GM21390 (cell line): ENCODE results near the gene ZKSCAN3.
"Not testable (repeated sequence)": the region's sequence is repeated elsewhere in the genome, so short reads cannot be mapped to it uniquely, and the experiment has no call there.

Source experiments
- ATAC-seq: cut with Tn5 transposase; IDR thresholded peaks from one replicate; pipeline ENCODE4 v1.9.1; 2021; ENCODE audit not compliant: unreplicated experiment

The ZKSCAN3 gene

GRCh38 chr6:28340310-28341095, 9.2 kb upstream of the ZKSCAN3 start:
- no peak for ATAC-seq

GRCh38 chr6:28343898-28344677, 5.7 kb upstream of the ZKSCAN3 start:
- ATAC-seq: no peak

GRCh38 chr6:28345201-28345600, 4.5 kb upstream of the ZKSCAN3 start:
- no peak for ATAC-seq

- ATAC-seq: no peak
These were observed 2.6 kb upstream of the ZKSCAN3 start for GRCh38 chr6:28347119-28347518.

GRCh38 chr6:28349344-28349891, 329 bp upstream of the ZKSCAN3 start:
- ATAC-seq: peak; percentile 18

GRCh38 chr6:28351087-28351486, 1.3 kb downstream of the ZKSCAN3 start:
- no peak for ATAC-seq

GRCh38 chr6:28351493-28351925, 1.8 kb downstream of the ZKSCAN3 start:
- no peak for ATAC-seq

GRCh38 chr6:28353356-28353755, 3.6 kb downstream of the ZKSCAN3 start:
- no peak for ATAC-seq

- ATAC-seq: no peak
These were observed 4.4 kb downstream of the ZKSCAN3 start for GRCh38 chr6:28353981-28354676.

GRCh38 chr6:28354688-28355554, 5.2 kb downstream of the ZKSCAN3 start:
- no peak for ATAC-seq

GRCh38 chr6:28355743-28356665, 6.3 kb downstream of the ZKSCAN3 start:
- ATAC-seq: peak; percentile 83

- ATAC-seq: no peak
These were observed 6.9 kb downstream of the ZKSCAN3 start for GRCh38 chr6:28356666-28357020.

- ATAC-seq: no peak
These were observed 7.3 kb downstream of the ZKSCAN3 start for GRCh38 chr6:28357036-28357435.

- not testable (repeated sequence) for ATAC-seq
These were observed 9.8 kb downstream of the ZKSCAN3 start for GRCh38 chr6:28359562-28359961.

GRCh38 chr6:28360961-28361360, 11.2 kb downstream of the ZKSCAN3 start:
- ATAC-seq: no peak

- ATAC-seq: not testable (repeated sequence)
These were observed 15.8 kb downstream of the ZKSCAN3 start for GRCh38 chr6:28365590-28365989.

GRCh38 chr6:28368522-28368921, 18.8 kb downstream of the ZKSCAN3 start:
- peak; percentile 57 for ATAC-seq

GRCh38 chr6:28369463-28369862, 19.7 kb downstream of the ZKSCAN3 start:
- ATAC-seq: no peak

GRCh38 chr6:28370440-28370839, 20.7 kb downstream of the ZKSCAN3 start:
- ATAC-seq: no peak
